ENCODE data around the gene HSBP1L1. TPM values are rescaled to one million over a fixed set of nuclear protein-coding genes. Genes with fewer than 3 reads are reported as not detected.

HSBP1L1 gene
- total RNA-seq, 6 experiments from 2014 or later = 16.8 to 35.1 (median 23.7) TPM

GRCh38 chr18:79940126-79940813 is 24.2 kb upstream of the HSBP1L1 start:
- DNase-seq (peak in 2 of 3 donors; percentile 82 to 85), ATAC-seq (peak; percentile 40 to 61 (median 48))
- WGBS (ENCODE audit: insufficient coverage, low coverage, low lambda C conversion rate, missing lambda C conversion rate) = 31% methylated on average over 13 of the region's 18 CpGs
- H3K36me3 ChIP-seq = peaks cover 0 to 26% (median 7%) of the 10 kb centered on the region in 4 donors
- no peaks in the 10 kb centered on the region for H3K9me3 ChIP-seq
- no peak for TF ChIP-seq CTCF (IDR thresholded peaks at IDR 0.05)
- no peak for TF ChIP-seq POLR2A (IDR thresholded peaks at IDR 0.05)
- H3K27ac ChIP-seq = peak overlapping the region; percentile 33 to 93 (median 83)
- H3K4me3 ChIP-seq = peak overlapping the region in 2 of 3 donors; percentile 24 to 29
- H3K27me3 ChIP-seq = no peaks in the 10 kb centered on the region
- intact Hi-C loops (cut with DNase I) = no loop called here
- peaks cover 0 to 92% (median 46%) of the 10 kb centered on the region in 4 donors for H3K4me1 ChIP-seq

DNA sequence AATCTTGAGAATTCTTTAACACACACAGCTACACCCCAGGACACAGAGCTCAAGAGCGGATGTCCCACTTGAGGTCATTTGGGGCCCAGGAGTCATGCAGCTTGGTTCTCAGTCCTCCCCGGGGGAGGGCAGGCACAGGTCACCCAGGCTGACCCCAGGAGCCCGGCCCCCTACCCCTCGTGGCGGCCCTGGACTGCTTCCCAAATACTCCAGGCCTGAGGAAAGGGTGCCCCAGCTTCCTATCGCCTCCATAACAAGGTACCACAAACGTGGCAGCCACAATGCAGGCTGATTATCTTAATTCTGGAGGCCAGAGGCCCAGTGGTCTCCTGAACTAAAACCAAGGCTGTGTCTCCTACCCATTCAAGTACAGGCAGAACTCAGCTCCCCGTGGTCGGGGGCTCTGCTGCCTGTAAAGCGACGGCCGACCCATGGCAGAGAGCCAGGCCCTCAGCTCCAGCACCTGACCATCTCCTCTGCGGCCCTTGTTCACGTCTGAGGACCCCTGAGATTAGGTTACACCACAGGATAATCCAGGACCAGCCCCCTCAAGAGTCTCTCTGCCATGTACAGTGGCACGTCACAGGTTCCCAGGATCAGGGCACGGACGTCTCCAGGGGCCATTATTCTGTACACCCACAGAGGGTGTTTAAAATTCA is 23.5 kb upstream of the HSBP1L1 start:
- TF ChIP-seq CTCF (IDR thresholded peaks at IDR 0.05) (no peak), POLR2A (IDR thresholded peaks at IDR 0.05) (no peak)
- no peaks in the 10 kb centered on the region for H3K27me3 ChIP-seq
- intact Hi-C loops (cut with DNase I) = no loop called here
- H3K9me3 ChIP-seq = no peaks in the 10 kb centered on the region
- DNase-seq = peak in 2 of 3 donors; percentile 45 to 52
- peak overlapping the region in 2 of 3 donors; percentile 24 to 29 for H3K4me3 ChIP-seq
- ATAC-seq = peak in 2 of 4 donors; percentile 0 to 1
- peak overlapping the region; percentile 33 to 93 (median 83) for H3K27ac ChIP-seq
- peaks cover 0 to 26% (median 7%) of the 10 kb centered on the region in 4 donors for H3K36me3 ChIP-seq
- peaks cover 0 to 92% (median 44%) of the 10 kb centered on the region in 4 donors for H3K4me1 ChIP-seq
- 59% methylated on average over 7 of the region's 17 CpGs for WGBS (ENCODE audit: insufficient coverage, low coverage, low lambda C conversion rate, missing lambda C conversion rate)

DNA sequence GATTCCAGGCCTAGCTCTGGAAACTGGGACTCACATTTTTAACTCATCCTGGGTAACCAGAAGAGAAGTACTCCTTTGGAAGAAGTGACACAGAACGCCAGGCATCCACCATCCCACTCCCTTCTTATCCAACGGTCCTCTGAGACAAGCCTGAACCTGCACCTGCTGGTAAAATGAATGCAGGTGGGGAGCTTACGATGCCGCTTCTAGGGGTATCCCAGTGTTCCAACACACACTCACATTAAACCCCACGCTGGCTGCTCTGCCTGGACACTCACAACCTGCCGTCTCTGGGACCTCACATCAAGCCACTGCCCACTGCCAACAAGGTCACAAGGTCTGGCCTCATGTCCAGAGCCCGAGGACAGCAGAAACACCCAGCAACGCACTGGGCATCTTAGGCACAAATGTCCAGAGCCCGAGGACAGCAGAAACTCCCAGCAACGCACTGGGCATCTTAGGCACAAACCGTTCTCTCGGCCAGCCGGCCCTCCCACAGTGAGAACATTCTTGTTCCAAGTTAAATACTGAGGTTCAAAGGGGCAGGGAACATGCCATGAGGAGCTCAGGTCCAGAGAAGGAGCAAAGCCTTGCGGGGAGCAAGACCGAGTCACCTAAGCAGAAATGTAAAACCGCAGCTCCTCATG is 22.8 kb upstream of the HSBP1L1 start:
- Histone ChIP-seq H3K4me3 (peak overlapping the region in 2 of 3 donors; percentile 24 to 29), H3K9me3 (no peaks in the 10 kb centered on the region), H3K27me3 (no peaks in the 10 kb centered on the region), H3K36me3 (peaks cover 0 to 26% (median 7%) of the 10 kb centered on the region in 4 donors), H3K27ac (peak overlapping the region in 2 of 3 donors; percentile 83 to 93), H3K4me1 (peaks cover 0 to 93% (median 44%) of the 10 kb centered on the region in 4 donors)
- peak; percentile 35 to 85 (median 82) for DNase-seq
- ATAC-seq = peak; percentile 29 to 62 (median 57)
- WGBS (ENCODE audit: insufficient coverage, low coverage, low lambda C conversion rate, missing lambda C conversion rate) = 28% methylated on average over 11 of the region's 16 CpGs
- intact Hi-C loops (cut with DNase I) = no loop called here
- TF ChIP-seq POLR2A (IDR thresholded peaks at IDR 0.05) (no peak), CTCF (IDR thresholded peaks at IDR 0.05) (no peak)

- 33% methylated on average over 7 of the region's 7 CpGs for WGBS (ENCODE audit: insufficient coverage, low coverage, low lambda C conversion rate, missing lambda C conversion rate)
- Histone ChIP-seq H3K27ac (peak overlapping the region in 2 of 3 donors; percentile 83 to 93), H3K4me3 (peak overlapping the region in 2 of 3 donors; percentile 24 to 29), H3K27me3 (no peaks in the 10 kb centered on the region), H3K36me3 (peaks cover 0 to 25% (median 7%) of the 10 kb centered on the region in 4 donors), H3K4me1 (peaks cover 0 to 94% (median 43%) of the 10 kb centered on the region in 4 donors), H3K9me3 (no peaks in the 10 kb centered on the region)
- ATAC-seq = peak in 1 of 4 donors; percentile 0
- no peak for TF ChIP-seq CTCF (IDR thresholded peaks at IDR 0.05)
- no peak for TF ChIP-seq POLR2A (IDR thresholded peaks at IDR 0.05)
- no peak for DNase-seq
- intact Hi-C loops (cut with DNase I) = no loop called here
Observed at GRCh38 chr18:79942211-79942610, 22.2 kb upstream of the HSBP1L1 start.

Data from right lobe of liver (tissue), 6 donors.